GM23338 (cell line): ENCODE data around the gene NUTM2D. TPM values are rescaled to one million over a fixed set of nuclear protein-coding genes. Genes with fewer than 3 reads are reported as not detected.
"Not testable (repeated sequence)": the region's sequence is repeated elsewhere in the genome, so short reads cannot be mapped to it uniquely, and the experiment has no call there.

Source experiments
- ATAC-seq: fragments of 200-7000 bp; cut with Tn5 transposase; 3 replicates; pipeline ENCODE4 v1.9.1; 2020
- DNase-seq: peaks from one replicate; pipeline ENCODE4 v3.0.0-alpha.2; 2015; ENCODE audit warnings: low spot score
- H2AFZ ChIP-seq: fragments of 200-600 bp; sonication (generic); 2 replicates; pipeline ENCODE4 v1.8.0; 2016; ENCODE audit warnings: antibody characterized with exemption, mild to moderate bottlenecking, moderate library complexity
- H3F3A ChIP-seq: fragments of 200-600 bp; sonication (generic); replicated peaks from 2 replicates; pipeline ENCODE4 v1.8.0; 2017; ENCODE audit warnings: antibody characterized with exemption, mixed run types, low read depth
- H3K27ac ChIP-seq: fragments of 200-600 bp; sonication (generic); 2 replicates; pipeline ENCODE4 v1.6.1; 2016; ENCODE audit warnings: low read depth
- H3K27me3 ChIP-seq: fragments of 200-600 bp; sonication (generic); 2 replicates; pipeline ENCODE4 v1.8.0; 2016; ENCODE audit warnings: mild to moderate bottlenecking, mixed run types, moderate library complexity; ENCODE audit not compliant: insufficient read depth
- H3K36me3 ChIP-seq: fragments of 200-600 bp; sonication (generic); 2 replicates; pipeline ENCODE4 v1.8.0; 2016; ENCODE audit warnings: mild to moderate bottlenecking; ENCODE audit not compliant: insufficient read depth
- H3K4me1 ChIP-seq: fragments of 200-600 bp; sonication (generic); 2 replicates; pipeline ENCODE4 v1.8.0; 2016; ENCODE audit warnings: mild to moderate bottlenecking, moderate library complexity; ENCODE audit not compliant: insufficient read depth
- H3K4me2 ChIP-seq: fragments of 200-600 bp; sonication (generic); 2 replicates; pipeline ENCODE4 v1.7.1; 2017; ENCODE audit warnings: mixed run types
- H3K4me3 ChIP-seq: fragments of 200-600 bp; sonication (generic); 2 replicates; pipeline ENCODE4 v1.6.1; 2016; ENCODE audit warnings: mixed run types
- H3K79me2 ChIP-seq: fragments of 200-600 bp; sonication (generic); replicated peaks from 2 replicates; pipeline ENCODE4 v1.8.0; 2017; ENCODE audit warnings: mild to moderate bottlenecking; ENCODE audit not compliant: insufficient read depth
- H3K9me2 ChIP-seq: fragments of 200-600 bp; sonication (generic); 2 replicates; pipeline ENCODE4 v1.8.0; 2017; ENCODE audit not compliant: insufficient read depth
- H4K20me1 ChIP-seq: fragments of 200-600 bp; sonication (generic); replicated peaks from 2 replicates; pipeline ENCODE4 v1.8.0; 2017; ENCODE audit warnings: mild to moderate bottlenecking; ENCODE audit not compliant: insufficient read depth
- H3K27ac Mint-ChIP-seq: 2 replicates; pipeline ENCODE4 v1.8.0; 2020; ENCODE audit warnings: inconsistent platforms, mild to moderate bottlenecking, moderate library complexity, mixed read lengths
- H3K27me3 Mint-ChIP-seq: 3 replicates; pipeline ENCODE4 v1.8.0; 2022; ENCODE audit warnings: low read depth, mild to moderate bottlenecking, moderate library complexity, mixed read lengths, inconsistent platforms; ENCODE audit not compliant: insufficient read depth, poor library complexity
- H3K36me3 Mint-ChIP-seq: 3 replicates; pipeline ENCODE4 v1.8.0; 2021; ENCODE audit warnings: low read depth, mild to moderate bottlenecking, inconsistent platforms, moderate library complexity, mixed read lengths
- H3K4me1 Mint-ChIP-seq: 3 replicates; pipeline ENCODE4 v1.8.0; 2020; ENCODE audit warnings: mild to moderate bottlenecking, inconsistent platforms, mixed read lengths
- H3K4me3 Mint-ChIP-seq: 3 replicates; pipeline ENCODE4 v1.8.0; 2021; ENCODE audit warnings: moderate library complexity, mild to moderate bottlenecking, inconsistent platforms, mixed read lengths
- H3K9me3 Mint-ChIP-seq: 3 replicates; pipeline ENCODE4 v1.8.0; 2020; ENCODE audit warnings: moderate library complexity, mild to moderate bottlenecking, inconsistent platforms, mixed read lengths
- POLR2AphosphoS5 ChIP-seq: IDR thresholded peaks from 2 replicates; pipeline ENCODE4 v1.6.1; 2016; ENCODE audit warnings: antibody characterized with exemption, low read depth
- polyA plus RNA-seq: library from polyadenylated mRNA; unstranded; fragments of >200 nt; fragmentation: Nextera tagmentation; extraction: Ambion mirVana; gene quantifications from 2 replicates; pipeline ENCODE4 v1.2.1, GENCODE V29; 2016
- total RNA-seq: library from RNA; depleted of rRNA; stranded (reverse); fragments of >200 nt; shearing (Covaris generic); gene quantifications from 2 replicates; pipeline ENCODE4 v1.2.3, GENCODE V29; 2014
- TF ChIP-seq, protein P1 (sequence below): IDR thresholded peaks from 2 replicates; pipeline ENCODE4 v1.6.1; 2016; ENCODE audit warnings: antibody characterized with exemption
- TF ChIP-seq, protein P2 (sequence below), 2 experiments: fragments of 200-600 bp in 1 of 2; sonication (generic) in 1 of 2; conservative IDR thresholded peaks; 2 replicates each; pipeline versions ENCODE4 v1.5.1 to v1.6.1; 2016 to 2017; ENCODE audit warnings: antibody characterized with exemption in 2 of 2, low read depth in 2 of 2, mild to moderate bottlenecking in 2 of 2, moderate library complexity in 1 of 2

NUTM2D gene
- total and polyA plus RNA-seq, 2 experiments from 2014 or later, result 0.18 to 1.1 TPM

DNA sequence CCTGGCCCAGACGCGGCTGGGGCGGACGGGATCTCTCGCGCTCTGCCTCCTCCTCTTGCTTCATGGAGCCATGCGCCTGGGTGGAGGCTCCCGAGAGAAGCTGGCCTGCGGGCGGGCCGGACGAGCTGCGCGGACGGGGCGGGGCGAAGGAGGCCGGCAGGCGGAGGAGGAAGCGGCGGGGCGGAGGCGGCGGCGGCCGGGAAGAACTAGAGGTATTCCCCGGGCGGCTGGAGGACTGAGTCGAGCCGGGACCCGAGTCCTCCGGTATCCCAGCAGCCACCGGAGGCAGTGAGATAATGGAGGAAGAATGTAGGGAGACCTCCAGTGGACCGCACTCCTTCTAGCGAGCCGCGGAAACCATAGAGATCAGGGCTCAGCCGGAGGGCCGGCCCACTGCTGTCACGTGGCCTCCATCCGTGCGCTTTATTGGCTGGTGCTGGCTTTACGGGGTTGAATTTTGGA lies 15.3 kb upstream of the NUTM2D start:
- peaks cover 36% of the 10 kb centered on the region for H3K79me2 ChIP-seq
- H3K36me3 Mint-ChIP-seq, H2AFZ ChIP-seq, H3K27me3 Mint-ChIP-seq, H3K9me2 ChIP-seq, H3F3A ChIP-seq, H3K4me1 ChIP-seq, H3K4me1 Mint-ChIP-seq, H3K36me3 ChIP-seq, H3K9me3 Mint-ChIP-seq, H3K27me3 ChIP-seq: not testable (repeated sequence)
- ATAC-seq, result peak; percentile 86
- peaks cover 11% of the 10 kb centered on the region for H4K20me1 ChIP-seq
- peak; percentile 69 for DNase-seq
- peak overlapping the region; percentile 76; the same call in 1 of the 2 replicates for H3K27ac ChIP-seq
- peak overlapping the region; percentile 64; the same call in 1 of the 2 replicates for H3K4me2 ChIP-seq
- Mint-ChIP-seq H3K4me3 (peak overlapping the region; percentile 73; the same call in 2 of the 3 replicates), H3K27ac (0 out of 2 replicates have a peak overlapping the region, but pooled peaks have one; percentile 78)
- TF ChIP-seq POLR2AphosphoS5, result peak; percentile 46
- TF ChIP-seq, protein P1, sequence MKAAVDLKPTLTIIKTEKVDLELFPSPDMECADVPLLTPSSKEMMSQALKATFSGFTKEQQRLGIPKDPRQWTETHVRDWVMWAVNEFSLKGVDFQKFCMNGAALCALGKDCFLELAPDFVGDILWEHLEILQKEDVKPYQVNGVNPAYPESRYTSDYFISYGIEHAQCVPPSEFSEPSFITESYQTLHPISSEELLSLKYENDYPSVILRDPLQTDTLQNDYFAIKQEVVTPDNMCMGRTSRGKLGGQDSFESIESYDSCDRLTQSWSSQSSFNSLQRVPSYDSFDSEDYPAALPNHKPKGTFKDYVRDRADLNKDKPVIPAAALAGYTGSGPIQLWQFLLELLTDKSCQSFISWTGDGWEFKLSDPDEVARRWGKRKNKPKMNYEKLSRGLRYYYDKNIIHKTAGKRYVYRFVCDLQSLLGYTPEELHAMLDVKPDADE, result 0 out of 2 replicates have a peak, but pooled peaks have one; percentile 15
- peak overlapping the region; percentile 66 for H3K4me3 ChIP-seq

DNA sequence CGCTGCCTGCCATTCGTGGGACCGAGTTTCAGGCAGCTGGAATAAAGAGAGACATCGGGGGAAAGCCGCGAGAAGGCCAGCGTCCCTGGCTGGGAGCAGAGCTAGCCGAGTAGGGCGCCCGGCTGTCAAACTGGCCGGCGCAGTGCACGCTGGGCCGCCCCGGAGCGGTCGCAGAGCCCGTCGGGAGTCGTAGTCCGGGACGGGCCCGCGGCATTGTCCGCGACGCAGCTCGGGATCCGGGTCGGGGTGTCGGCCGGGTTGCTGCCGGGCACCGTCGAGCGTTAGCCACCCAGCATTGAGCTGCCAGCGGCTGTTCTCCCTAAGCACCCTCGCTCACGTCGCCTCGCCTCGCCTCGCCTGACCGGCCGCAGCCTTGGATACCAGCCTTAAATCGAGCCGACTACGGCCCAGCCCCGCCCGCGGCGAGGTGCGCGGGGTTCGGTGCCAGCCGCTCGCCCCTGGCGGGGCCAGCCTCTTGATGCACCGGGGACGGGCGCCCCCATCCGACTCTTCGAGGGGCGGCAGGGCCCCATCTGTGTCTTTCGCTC lies 14.8 kb upstream of the NUTM2D start:
- Histone ChIP-seq H3K4me2 (peak overlapping the region; percentile 43; the same call in 1 of the 2 replicates), H3K27ac (peak overlapping the region; percentile 79; the same call in 1 of the 2 replicates), H3K4me3 (peak overlapping the region; percentile 66), H3K79me2 (peaks cover 32% of the 10 kb centered on the region)
- H3K27ac Mint-ChIP-seq, H3K4me1 ChIP-seq, H3K36me3 Mint-ChIP-seq, H3K9me2 ChIP-seq, H3K4me1 Mint-ChIP-seq, H4K20me1 ChIP-seq, H3K27me3 Mint-ChIP-seq, H2AFZ ChIP-seq, H3K27me3 ChIP-seq, H3K36me3 ChIP-seq, H3K9me3 Mint-ChIP-seq, H3F3A ChIP-seq: not testable (repeated sequence)
- peak; percentile 41 for TF ChIP-seq POLR2AphosphoS5
- TF ChIP-seq, protein P2, sequence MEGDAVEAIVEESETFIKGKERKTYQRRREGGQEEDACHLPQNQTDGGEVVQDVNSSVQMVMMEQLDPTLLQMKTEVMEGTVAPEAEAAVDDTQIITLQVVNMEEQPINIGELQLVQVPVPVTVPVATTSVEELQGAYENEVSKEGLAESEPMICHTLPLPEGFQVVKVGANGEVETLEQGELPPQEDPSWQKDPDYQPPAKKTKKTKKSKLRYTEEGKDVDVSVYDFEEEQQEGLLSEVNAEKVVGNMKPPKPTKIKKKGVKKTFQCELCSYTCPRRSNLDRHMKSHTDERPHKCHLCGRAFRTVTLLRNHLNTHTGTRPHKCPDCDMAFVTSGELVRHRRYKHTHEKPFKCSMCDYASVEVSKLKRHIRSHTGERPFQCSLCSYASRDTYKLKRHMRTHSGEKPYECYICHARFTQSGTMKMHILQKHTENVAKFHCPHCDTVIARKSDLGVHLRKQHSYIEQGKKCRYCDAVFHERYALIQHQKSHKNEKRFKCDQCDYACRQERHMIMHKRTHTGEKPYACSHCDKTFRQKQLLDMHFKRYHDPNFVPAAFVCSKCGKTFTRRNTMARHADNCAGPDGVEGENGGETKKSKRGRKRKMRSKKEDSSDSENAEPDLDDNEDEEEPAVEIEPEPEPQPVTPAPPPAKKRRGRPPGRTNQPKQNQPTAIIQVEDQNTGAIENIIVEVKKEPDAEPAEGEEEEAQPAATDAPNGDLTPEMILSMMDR (conservative IDR thresholded peaks at IDR 0.05; ENCODE audit: low read depth in 2 of 2), result peak; percentile 42 to 55
- ATAC-seq (peak; percentile 79), DNase-seq (peak; percentile 85)
- H3K4me3 Mint-ChIP-seq, result peak overlapping the region; percentile 73; the same call in 2 of the 3 replicates

DNA sequence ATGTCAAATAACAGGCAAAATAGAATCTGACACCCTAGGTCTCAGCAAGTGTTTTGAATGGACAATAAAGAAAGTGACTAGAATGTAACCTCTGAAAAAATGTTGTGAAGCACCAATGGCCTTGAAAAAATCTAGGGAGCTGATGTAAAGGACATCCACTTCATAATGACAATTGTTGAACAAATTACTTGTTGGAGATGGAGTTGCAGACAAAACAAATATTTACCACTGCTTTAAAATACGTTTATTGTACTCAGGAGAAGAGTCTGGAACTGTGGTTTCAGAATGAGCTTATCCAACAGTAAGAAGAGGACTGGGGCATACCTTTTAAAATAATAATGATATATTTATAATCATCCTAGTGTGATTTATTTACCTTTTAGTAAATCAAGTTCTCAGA lies 11.8 kb upstream of the NUTM2D start:
- ATAC-seq, H3K4me1 Mint-ChIP-seq, H3K79me2 ChIP-seq, H3K27ac Mint-ChIP-seq, H3F3A ChIP-seq, H3K4me3 Mint-ChIP-seq, H3K27ac ChIP-seq, H2AFZ ChIP-seq, H3K9me2 ChIP-seq, H3K36me3 Mint-ChIP-seq, DNase-seq, H3K4me2 ChIP-seq, H3K9me3 Mint-ChIP-seq, H3K36me3 ChIP-seq, H3K4me3 ChIP-seq, H3K27me3 ChIP-seq, H3K4me1 ChIP-seq, H3K27me3 Mint-ChIP-seq, H4K20me1 ChIP-seq: not testable (repeated sequence)

DNA sequence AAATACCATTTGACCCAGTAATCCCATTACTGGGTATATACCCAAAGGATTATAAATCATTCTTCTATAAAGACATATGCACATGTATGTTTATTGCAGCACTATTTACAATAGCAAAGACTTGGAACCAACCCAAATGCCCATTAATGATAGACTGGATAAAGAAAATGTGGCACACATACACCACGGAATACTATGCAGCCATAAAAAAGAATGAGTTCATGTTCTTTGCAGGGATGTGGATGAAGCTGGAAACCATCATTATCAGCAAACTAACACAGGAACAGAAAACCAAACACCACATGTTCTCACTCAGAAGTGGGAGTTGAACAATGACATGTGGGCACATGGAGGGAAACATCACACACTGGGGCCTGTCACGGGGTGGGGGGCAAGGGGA lies 7.4 kb upstream of the NUTM2D start:
- not testable (repeated sequence) for H2AFZ ChIP-seq, H3K79me2 ChIP-seq, H3K27ac ChIP-seq, H3K9me3 Mint-ChIP-seq, H3K4me1 Mint-ChIP-seq, ATAC-seq, H3K27me3 Mint-ChIP-seq, H4K20me1 ChIP-seq, H3K27ac Mint-ChIP-seq, H3K9me2 ChIP-seq, DNase-seq, H3F3A ChIP-seq, H3K36me3 ChIP-seq, H3K4me3 Mint-ChIP-seq, H3K4me1 ChIP-seq, H3K4me3 ChIP-seq, H3K27me3 ChIP-seq, H3K4me2 ChIP-seq, H3K36me3 Mint-ChIP-seq

DNA sequence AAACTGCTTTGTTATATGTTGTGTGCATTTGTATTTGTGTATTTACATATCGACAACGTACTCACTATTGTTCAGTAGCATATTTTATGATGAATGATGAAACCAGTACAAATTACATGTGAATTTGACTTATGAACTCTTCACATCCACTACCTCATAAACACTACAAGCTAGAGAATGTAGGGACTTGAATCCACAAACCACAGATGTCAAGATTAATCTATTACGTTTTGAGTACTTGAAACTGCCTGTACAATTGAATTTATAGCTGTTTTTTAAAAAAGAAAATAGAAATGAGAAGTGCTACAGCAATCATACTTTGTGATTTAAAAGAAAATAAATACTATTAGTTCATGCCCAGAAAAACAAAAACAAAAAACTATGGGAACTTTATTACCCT lies 4.7 kb upstream of the NUTM2D start:
- H3K27me3 ChIP-seq, H3K4me2 ChIP-seq, H3K4me1 Mint-ChIP-seq, H3K4me3 ChIP-seq, H3K9me3 Mint-ChIP-seq, H3K4me1 ChIP-seq, DNase-seq, H3K36me3 Mint-ChIP-seq, H3K79me2 ChIP-seq, H4K20me1 ChIP-seq, H3K27ac ChIP-seq, H3K36me3 ChIP-seq, H3K9me2 ChIP-seq, H3K27ac Mint-ChIP-seq, H3K4me3 Mint-ChIP-seq, H3F3A ChIP-seq, H3K27me3 Mint-ChIP-seq, ATAC-seq, H2AFZ ChIP-seq: not testable (repeated sequence)
